Fibroblast of the aortic adventitia (primary cell): ENCODE measurements around the gene PAQR7. TPM values are rescaled to one million over a fixed set of nuclear protein-coding genes. Genes with fewer than 3 reads are reported as not detected.

Source experiments
- DNase-seq: peaks from one replicate; pipeline ENCODE4 v3.0.0-alpha.2; 2010; ENCODE audit warnings: low read depth
- H3K4me3 ChIP-seq: 2 replicates; pipeline ENCODE4 v1.5.1; 2011; ENCODE audit warnings: low read depth, mild to moderate bottlenecking, control low read depth, low read length, moderate library complexity
- total RNA-seq: library from RNA; depleted of rRNA; stranded (reverse); fragments of >200 nt; gene quantifications from 2 replicates; pipeline ENCODE4 v1.2.3, GENCODE V29; 2012; ENCODE audit warnings: low replicate concordance
- TF ChIP-seq, protein P1 (sequence below): IDR thresholded peaks from 2 replicates; pipeline ENCODE4 v1.5.1; 2011; ENCODE audit warnings: mild to moderate bottlenecking, low read length, control low read depth, inconsistent platforms; ENCODE audit not compliant: insufficient read depth

The PAQR7 gene
- total RNA-seq, 1 donor = 6.9 TPM

DNA sequence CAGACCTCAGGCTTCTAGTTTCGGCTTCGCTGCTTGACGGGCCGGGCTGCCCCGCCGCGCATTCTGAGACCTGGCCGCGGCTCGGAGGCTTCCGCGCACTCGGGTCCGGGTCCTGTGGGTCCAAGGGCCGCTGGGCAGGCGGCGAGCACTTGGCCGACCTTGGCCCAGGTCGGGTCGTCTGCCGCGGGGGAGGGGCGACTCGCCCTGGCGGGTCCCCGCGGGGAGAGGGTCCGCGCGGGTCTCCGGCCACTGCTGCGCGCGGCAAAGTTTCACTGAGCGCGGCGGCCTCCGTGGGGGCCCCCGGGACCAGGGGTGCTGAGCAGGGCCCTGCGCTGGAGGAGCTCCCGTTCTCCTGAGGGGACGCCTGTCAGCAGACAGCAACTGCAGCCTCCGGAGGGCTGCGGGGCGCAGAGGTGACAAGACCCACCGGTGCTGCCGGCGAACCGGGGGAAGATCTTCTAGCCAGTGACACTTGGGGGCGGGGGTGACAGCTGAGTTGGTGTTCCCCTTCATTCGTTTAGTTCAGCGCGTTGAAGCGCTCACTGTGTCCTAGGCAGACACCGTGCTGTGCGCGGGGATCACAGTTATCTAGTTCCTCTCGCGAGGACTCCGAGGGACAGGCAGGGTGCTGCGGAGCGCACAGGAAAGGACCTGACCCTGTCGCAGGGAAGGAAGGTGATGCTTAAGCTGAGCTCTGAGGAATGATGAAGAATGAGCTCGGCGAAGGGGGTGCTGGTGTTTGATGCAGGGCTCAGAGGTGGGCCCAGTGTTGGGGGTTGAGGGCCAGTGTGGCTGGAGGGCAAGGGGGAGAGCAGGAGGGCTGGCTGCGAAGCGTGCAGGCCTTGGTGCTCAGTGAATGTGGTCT, 55.0 kb downstream of the PAQR7 start:
- H3K4me3 ChIP-seq = peak overlapping the region; percentile 84
- TF ChIP-seq, protein P1, sequence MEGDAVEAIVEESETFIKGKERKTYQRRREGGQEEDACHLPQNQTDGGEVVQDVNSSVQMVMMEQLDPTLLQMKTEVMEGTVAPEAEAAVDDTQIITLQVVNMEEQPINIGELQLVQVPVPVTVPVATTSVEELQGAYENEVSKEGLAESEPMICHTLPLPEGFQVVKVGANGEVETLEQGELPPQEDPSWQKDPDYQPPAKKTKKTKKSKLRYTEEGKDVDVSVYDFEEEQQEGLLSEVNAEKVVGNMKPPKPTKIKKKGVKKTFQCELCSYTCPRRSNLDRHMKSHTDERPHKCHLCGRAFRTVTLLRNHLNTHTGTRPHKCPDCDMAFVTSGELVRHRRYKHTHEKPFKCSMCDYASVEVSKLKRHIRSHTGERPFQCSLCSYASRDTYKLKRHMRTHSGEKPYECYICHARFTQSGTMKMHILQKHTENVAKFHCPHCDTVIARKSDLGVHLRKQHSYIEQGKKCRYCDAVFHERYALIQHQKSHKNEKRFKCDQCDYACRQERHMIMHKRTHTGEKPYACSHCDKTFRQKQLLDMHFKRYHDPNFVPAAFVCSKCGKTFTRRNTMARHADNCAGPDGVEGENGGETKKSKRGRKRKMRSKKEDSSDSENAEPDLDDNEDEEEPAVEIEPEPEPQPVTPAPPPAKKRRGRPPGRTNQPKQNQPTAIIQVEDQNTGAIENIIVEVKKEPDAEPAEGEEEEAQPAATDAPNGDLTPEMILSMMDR = no peak
- DNase-seq = peak; percentile 57

DNA sequence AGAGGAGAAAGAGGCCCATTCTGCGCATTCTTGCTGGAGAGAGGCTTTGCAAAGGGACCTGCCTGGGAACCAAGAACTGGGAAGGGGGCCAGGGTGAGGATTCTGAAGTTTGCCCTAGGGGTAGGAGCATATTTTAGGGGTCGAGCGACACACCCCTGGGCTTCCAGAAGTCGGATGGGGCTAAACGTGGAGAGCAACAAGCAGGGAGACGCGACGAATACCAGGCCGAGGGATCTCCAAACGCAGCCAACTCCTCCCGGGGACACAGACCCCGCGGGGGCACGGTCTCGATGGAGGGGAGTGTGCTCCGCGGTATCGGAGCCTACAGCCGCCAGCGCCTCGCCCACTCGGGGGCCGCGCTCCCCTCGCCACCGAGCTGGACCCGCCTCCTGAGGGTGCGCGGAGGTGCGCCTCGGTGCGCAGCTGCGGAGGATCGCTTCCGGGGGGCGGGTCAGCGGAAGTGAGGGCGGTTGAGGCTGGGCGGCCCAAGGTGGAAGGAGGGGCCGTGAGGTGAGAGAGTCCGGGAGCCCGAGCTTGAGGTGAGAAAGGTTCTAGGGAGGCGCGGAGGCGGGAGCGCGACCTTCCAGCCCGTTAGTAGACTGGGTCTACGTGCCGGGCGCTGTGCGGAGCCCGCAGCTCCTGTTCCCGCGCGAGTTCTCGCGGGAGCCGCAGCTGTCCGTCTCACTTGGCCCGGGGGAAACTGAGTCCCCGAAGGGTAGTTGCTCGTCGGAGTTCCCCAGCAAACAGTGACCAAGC, 55.8 kb downstream of the PAQR7 start, which contains the start of gene MTFR1L:
TSS of gene MTFR1L (plus strand) at position 464 of the 756 bp plus-strand sequence. CDS start 3,151 bp downstream, outside the sequence.
- peak; percentile 63 for DNase-seq
- H3K4me3 ChIP-seq = peak within 1 kb of the TSS; percentile 84
- TF ChIP-seq, protein P1 = no peak

DNA sequence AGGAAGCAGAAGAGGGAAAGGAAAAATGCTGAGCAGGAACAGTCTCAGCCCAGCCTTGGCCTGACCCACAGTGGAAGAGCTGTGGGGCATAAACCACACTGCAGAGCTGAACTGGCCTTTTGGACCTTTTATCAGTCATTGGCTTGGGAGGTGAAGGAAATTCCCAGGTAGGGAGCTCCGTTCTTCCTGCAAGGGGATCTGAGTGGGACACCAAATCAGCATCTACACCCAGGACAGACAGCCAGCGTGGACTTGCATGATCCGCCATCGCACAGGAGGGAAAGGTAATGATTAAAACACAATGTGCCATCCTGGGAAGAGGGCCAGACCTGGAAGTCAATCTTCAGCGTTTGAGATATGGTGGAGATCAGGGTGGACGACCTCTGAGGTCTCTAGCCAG, 56.9 kb downstream of the PAQR7 start:
- peak overlapping the region; percentile 84 for H3K4me3 ChIP-seq
- TF ChIP-seq, protein P1 = no peak
- no peak for DNase-seq

DNA sequence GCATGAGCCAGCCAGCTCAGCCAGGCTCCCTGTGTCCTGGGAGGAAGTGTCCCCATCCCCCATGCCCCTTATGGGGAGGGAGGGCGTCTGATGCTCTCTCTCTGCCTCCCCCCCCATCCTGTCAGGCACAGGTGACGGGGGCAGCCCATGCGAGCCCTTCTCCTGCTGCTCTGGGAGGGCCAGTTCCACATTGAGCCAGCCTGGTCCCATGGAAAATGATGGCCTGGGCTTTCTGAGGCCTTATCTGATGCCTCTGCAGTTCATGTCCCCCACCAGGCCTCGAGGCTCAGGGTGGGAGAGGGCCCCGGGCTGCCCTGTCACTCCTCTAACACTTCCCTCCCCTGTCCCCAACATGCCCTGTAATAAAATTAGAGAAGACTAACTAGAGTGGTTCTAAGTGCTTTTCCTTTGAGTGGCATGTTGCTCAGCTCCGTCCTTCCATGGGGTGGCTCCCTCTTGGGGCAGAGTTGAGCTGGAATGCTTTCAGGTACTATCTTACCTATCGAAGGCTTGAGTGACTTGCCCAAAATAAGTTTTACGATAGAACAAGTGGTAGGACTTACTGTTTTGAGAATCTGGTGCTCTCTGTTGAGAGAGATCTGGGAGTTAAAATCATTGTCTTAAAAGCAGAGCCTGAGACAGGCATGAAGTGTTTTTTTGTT, 57.5 kb downstream of the PAQR7 start:
- TF ChIP-seq, protein P1 = no peak
- no peak for DNase-seq
- H3K4me3 ChIP-seq = no peak overlapping the region

DNA sequence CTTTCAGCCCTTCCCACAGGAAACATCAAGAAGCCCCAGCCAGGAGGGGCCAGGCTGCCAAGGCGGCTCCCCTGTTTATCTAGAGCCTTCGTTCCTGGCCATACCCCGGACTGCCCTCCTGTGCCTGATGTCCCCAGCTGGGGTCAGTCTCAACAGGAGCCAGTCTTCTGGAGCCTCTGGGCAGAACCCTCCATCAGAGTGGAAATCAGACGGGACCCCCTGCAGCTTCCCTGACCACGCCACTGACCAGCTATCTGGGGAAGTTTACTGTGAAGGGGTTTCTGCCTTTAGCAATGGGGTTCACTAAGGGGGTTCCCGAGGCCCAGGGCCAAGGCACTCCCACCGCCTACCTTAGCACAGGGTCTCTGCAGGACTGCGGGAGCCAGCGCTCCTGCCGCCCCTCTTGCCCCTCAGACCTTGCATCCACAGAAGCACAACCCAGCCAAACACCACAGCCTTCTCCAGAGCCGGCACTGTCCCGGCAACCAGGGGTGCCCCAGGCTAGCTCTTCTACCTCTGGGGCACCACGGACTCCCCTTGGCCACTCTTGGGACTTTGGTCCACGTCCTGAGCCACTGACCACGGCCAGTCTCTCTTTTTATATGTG, 59.3 kb downstream of the PAQR7 start:
- DNase-seq = no peak
- H3K4me3 ChIP-seq = no peak overlapping the region
- TF ChIP-seq, protein P1 = no peak
